KMS-11 (cell line): ENCODE measurements around the gene UBN1.
"Not testable (repeated sequence)": the region's sequence is repeated elsewhere in the genome, so short reads cannot be mapped to it uniquely, and the experiment has no call there.

ENCODE experiments used
- H2AFZ ChIP-seq: fragments of 200-600 bp; sonication (generic); 2 replicates; pipeline ENCODE4 v1.6.1; 2016; ENCODE audit warnings: antibody characterized with exemption, mixed run types, low read depth
- H3K27ac ChIP-seq: fragments of 200-600 bp; sonication (generic); 2 replicates; pipeline ENCODE4 v1.6.1; 2016; ENCODE audit warnings: mild to moderate bottlenecking, mixed run types
- H3K27me3 ChIP-seq: fragments of 200-600 bp; sonication (generic); 2 replicates; pipeline ENCODE4 v1.6.1; 2017; ENCODE audit warnings: mild to moderate bottlenecking, low read depth, mixed run types, moderate library complexity; ENCODE audit not compliant: insufficient read depth
- H3K36me3 ChIP-seq: fragments of 200-600 bp; sonication (generic); 2 replicates; pipeline ENCODE4 v1.6.1; 2017; ENCODE audit warnings: mild to moderate bottlenecking, mixed run types; ENCODE audit not compliant: insufficient read depth
- H3K4me1 ChIP-seq: fragments of 200-600 bp; sonication (generic); 2 replicates; pipeline ENCODE4 v1.6.1; 2016; ENCODE audit warnings: mild to moderate bottlenecking, low read depth, mixed run types; ENCODE audit not compliant: poor library complexity, severe bottlenecking
- H3K4me2 ChIP-seq: fragments of 200-600 bp; sonication (generic); 2 replicates; pipeline ENCODE4 v1.7.0; 2016; ENCODE audit warnings: mild to moderate bottlenecking, mixed run types
- H3K4me3 ChIP-seq: fragments of 200-600 bp; sonication (generic); IDR thresholded peaks from 2 replicates; pipeline ENCODE4 v1.6.1; 2017; ENCODE audit warnings: low read depth, low read length, mixed read lengths; ENCODE audit not compliant: insufficient read depth
- H3K79me2 ChIP-seq: fragments of 200-600 bp; sonication (generic); 2 replicates; pipeline ENCODE4 v1.6.1; 2016; ENCODE audit warnings: low read depth, mixed run types; ENCODE audit not compliant: insufficient read depth
- H3K9ac ChIP-seq: fragments of 200-600 bp; sonication (generic); 2 replicates; pipeline ENCODE4 v1.6.1; 2016; ENCODE audit warnings: mild to moderate bottlenecking, mixed run types
- H4K20me1 ChIP-seq: fragments of 200-600 bp; sonication (generic); 2 replicates; pipeline ENCODE4 v1.6.1; 2016; ENCODE audit warnings: mild to moderate bottlenecking, mixed run types; ENCODE audit not compliant: insufficient read depth
- TF ChIP-seq, protein P1 (sequence below): fragments of 200-600 bp; sonication (generic); conservative IDR thresholded peaks from 2 replicates; pipeline ENCODE4 v1.6.1; 2017; ENCODE audit warnings: low read depth, mild to moderate bottlenecking, antibody characterized with exemption, low read length, moderate library complexity, mixed read lengths

UBN1 gene

DNA sequence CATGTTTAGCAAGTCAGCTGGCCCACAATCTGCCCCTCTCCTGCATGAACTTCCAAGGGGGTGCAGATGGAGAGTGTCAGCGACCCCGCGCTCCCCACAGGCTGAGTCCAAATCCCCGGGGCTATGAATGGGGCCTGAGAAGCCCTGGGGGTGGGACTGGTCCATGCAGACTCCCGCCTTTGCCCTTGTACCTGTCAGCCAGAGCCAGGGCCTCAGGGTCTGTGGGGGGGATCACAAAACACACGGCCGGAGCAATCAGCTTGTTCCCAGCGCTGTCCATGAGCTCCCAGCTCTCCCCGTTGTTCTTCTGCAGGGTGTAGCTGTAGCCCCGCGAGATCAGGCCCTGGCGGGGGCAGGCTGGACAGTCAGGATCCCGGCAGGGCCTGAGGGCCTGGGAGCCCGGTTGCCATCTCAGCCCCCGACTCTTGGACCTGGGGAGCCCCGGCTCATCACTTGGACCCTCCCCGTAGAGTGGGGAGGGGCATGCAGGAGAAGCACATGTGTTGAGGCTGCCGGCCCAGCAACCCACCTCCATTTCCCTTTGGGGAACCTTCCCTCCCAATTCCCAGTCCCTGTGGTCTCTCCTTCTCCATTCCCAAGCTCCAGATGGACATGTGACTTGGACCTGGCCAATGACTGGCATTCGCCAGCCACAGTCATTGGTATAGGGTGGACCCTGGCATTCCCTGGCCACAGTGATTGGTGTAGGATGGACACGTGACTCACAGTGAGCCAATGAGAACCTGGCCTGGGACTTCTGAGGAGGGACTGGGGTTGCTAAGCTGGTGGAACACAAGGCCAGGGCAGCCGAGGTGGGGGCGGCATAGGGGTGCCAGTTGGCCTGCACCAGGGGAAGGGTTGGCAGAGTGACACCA lies 47.2 kb downstream of the UBN1 start:
- H3K79me2 ChIP-seq, result no peaks in the 10 kb centered on the region
- H3K27me3 ChIP-seq, result no peaks in the 10 kb centered on the region
- no peak overlapping the region for H3K4me3 ChIP-seq
- H3K27ac ChIP-seq, result no peak overlapping the region
- H4K20me1 ChIP-seq, result no peaks in the 10 kb centered on the region
- H2AFZ ChIP-seq, result no peak overlapping the region
- no peak overlapping the region for H3K9ac ChIP-seq
- no peaks in the 10 kb centered on the region for H3K36me3 ChIP-seq
- H3K4me1 ChIP-seq, result no peaks in the 10 kb centered on the region
- TF ChIP-seq, protein P1, sequence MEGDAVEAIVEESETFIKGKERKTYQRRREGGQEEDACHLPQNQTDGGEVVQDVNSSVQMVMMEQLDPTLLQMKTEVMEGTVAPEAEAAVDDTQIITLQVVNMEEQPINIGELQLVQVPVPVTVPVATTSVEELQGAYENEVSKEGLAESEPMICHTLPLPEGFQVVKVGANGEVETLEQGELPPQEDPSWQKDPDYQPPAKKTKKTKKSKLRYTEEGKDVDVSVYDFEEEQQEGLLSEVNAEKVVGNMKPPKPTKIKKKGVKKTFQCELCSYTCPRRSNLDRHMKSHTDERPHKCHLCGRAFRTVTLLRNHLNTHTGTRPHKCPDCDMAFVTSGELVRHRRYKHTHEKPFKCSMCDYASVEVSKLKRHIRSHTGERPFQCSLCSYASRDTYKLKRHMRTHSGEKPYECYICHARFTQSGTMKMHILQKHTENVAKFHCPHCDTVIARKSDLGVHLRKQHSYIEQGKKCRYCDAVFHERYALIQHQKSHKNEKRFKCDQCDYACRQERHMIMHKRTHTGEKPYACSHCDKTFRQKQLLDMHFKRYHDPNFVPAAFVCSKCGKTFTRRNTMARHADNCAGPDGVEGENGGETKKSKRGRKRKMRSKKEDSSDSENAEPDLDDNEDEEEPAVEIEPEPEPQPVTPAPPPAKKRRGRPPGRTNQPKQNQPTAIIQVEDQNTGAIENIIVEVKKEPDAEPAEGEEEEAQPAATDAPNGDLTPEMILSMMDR, result no peak
- no peak overlapping the region for H3K4me2 ChIP-seq

DNA sequence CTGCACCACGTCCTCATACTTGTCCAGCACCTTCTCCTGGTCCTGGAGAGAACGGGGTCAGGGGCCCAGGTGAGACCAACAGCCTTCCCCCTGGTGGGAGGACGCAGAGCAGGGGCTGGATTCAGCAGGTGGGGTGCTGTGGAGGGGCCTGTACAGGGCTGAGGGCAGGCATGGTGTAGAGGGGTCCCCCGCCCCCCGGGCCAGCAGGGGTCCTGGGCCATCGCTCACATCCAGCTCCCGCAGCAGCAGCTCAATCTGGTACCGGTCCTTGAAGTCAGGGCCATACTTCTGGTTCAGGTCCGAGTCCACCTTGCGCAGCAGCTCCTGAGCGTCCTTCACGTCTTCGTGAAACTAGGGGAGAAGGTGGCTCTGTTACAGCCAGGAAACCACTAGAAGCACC lies 48.1 kb downstream of the UBN1 start:
- H2AFZ ChIP-seq, result no peak overlapping the region
- no peaks in the 10 kb centered on the region for H4K20me1 ChIP-seq
- no peaks in the 10 kb centered on the region for H3K36me3 ChIP-seq
- H3K4me3 ChIP-seq, result no peak overlapping the region
- no peaks in the 10 kb centered on the region for H3K27me3 ChIP-seq
- no peaks in the 10 kb centered on the region for H3K79me2 ChIP-seq
- no peak overlapping the region for H3K27ac ChIP-seq
- no peak overlapping the region for H3K9ac ChIP-seq
- H3K4me1 ChIP-seq, result no peaks in the 10 kb centered on the region
- no peak overlapping the region for H3K4me2 ChIP-seq
- TF ChIP-seq, protein P1, result no peak

DNA sequence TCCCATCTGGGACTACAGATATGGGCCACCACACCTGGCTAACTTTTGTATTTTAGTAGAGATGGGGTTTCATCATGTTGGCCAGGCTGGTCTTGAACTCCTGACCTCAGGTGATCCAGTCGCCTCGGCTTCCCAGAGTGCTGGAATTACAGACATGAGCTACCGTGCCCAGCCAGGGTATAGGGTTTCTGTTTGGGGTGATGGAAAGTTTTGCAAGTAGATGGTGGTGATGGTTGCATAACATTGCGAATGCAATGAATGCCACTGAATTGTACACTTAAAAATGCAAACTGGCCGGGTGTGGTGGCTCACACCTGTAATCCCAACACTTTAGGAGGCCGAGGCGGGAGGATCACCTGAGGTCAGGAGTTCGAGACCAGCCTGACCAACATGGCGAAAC lies 49.5 kb downstream of the UBN1 start:
- not testable (repeated sequence) for H3K4me2 ChIP-seq, H3K27ac ChIP-seq, H2AFZ ChIP-seq, H3K9ac ChIP-seq, H3K27me3 ChIP-seq, H3K36me3 ChIP-seq, H3K4me1 ChIP-seq, H3K4me3 ChIP-seq, H4K20me1 ChIP-seq, H3K79me2 ChIP-seq

DNA sequence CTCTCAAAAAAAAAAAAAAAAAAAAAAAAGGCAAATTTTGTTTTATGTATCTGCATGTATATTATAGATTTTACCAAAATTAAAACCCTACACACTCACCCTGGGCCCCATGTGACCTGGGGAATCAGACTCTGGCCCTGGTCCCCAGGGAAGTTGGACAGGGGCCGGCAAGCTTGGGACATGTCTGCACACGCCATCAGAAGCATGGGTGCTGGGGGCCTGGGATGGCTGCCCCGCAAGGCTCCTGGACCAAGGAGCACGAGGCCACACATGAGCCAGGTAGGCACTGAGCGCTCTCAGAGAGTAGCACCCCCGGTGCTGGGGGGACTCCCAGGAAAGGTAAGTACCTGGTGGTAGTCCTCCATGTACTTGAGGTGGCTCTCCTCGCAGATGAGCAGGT lies 50.0 kb downstream of the UBN1 start:
- Histone ChIP-seq H3K79me2 (no peaks in the 10 kb centered on the region), H3K27ac (no peak overlapping the region), H3K4me2 (no peak overlapping the region), H3K36me3 (no peaks in the 10 kb centered on the region), H3K4me3 (no peak overlapping the region), H4K20me1 (no peaks in the 10 kb centered on the region), H2AFZ (no peak overlapping the region), H3K4me1 (no peaks in the 10 kb centered on the region), H3K27me3 (no peaks in the 10 kb centered on the region; the same call in 1 of the 2 replicates), H3K9ac (no peak overlapping the region)
- TF ChIP-seq, protein P1, result no peak

DNA sequence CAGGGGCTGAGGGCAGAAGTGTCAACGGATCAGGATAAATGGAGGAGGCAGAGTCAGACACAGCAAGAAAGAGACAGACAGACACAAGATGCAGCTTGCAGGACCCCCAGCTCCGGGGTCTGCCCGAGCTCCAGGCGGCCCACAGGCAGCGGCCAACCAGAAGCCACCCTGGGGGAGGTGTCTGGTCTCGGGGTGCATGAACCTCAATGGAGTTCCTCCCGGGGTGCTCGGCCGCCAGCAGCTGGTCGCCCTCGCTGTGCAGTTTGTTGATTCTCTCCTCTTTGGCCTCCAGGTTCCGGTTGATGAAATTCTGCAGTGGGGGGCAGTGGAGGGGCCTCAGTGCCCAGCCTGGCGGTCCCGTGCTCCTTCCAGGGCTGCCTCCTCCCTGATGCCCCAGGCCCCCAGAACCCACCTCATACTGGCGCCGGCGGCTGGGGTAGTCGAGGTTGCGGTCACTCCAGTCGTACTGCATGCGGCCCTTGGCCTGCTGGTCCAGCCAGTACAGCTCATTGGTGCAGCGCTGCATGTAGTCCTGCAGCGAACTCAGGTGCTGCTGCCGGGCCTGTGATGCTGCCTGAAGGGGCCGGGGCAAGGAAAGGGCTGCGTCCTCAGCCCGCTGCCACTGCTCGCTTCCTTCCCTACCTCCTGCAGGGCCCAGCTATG lies 51.7 kb downstream of the UBN1 start:
- Histone ChIP-seq H3K27ac (no peak overlapping the region), H3K4me3 (no peak overlapping the region), H3K36me3 (no peaks in the 10 kb centered on the region), H3K79me2 (no peaks in the 10 kb centered on the region), H3K4me1 (no peaks in the 10 kb centered on the region), H4K20me1 (no peaks in the 10 kb centered on the region), H3K27me3 (no peaks in the 10 kb centered on the region; the same call in 1 of the 2 replicates), H3K4me2 (no peak overlapping the region), H3K9ac (no peak overlapping the region), H2AFZ (no peak overlapping the region)
- TF ChIP-seq, protein P1, result no peak
